ENCODE data around the gene PDLIM5.

GRCh38 chr4:94428884-94429283 is 22.9 kb upstream of the PDLIM5 start:
- no peak for TF ChIP-seq RBBP5 (IDR thresholded peaks at IDR 0.05; ENCODE audit: borderline replicate concordance, low read depth, low read length)
- TF ChIP-seq USF2 (IDR thresholded peaks at IDR 0.05; ENCODE audit: low read length), result no peak

Measured in H1 (cell line).